ENCODE data around the gene METTL5. TPM values are rescaled to one million over a fixed set of nuclear protein-coding genes. Genes with fewer than 3 reads are reported as not detected.
"Not testable (repeated sequence)": the region's sequence is repeated elsewhere in the genome, so short reads cannot be mapped to it uniquely, and the experiment has no call there.

The METTL5 gene
- 34.1 TPM for total RNA-seq

GRCh38 chr2:169824373-169825333 is at the start of gene METTL5:
METTL5 (minus strand) TSS chr2:169824905; CDS start chr2:169824597, 308 bp downstream.
- DNase-seq = peak; percentile 66

GRCh38 chr2:169871994-169872393 is 47.3 kb upstream of the METTL5 start:
- DNase-seq = no peak

GRCh38 chr2:169871369-169871768 is 46.7 kb upstream of the METTL5 start:
- DNase-seq = not testable (repeated sequence)

- DNase-seq = no peak
Observed at GRCh38 chr2:169868951-169869350, 44.2 kb upstream of the METTL5 start.

GRCh38 chr2:169867579-169867978 is 42.9 kb upstream of the METTL5 start:
- DNase-seq = no peak

GRCh38 chr2:169866230-169866629 is 41.5 kb upstream of the METTL5 start:
- not testable (repeated sequence) for DNase-seq

- no peak for DNase-seq
Observed at GRCh38 chr2:169865492-169865891, 40.8 kb upstream of the METTL5 start.

GRCh38 chr2:169862816-169863215 is 38.1 kb upstream of the METTL5 start:
- no peak for DNase-seq

GRCh38 chr2:169860149-169860548 is 35.4 kb upstream of the METTL5 start:
- DNase-seq = no peak

GRCh38 chr2:169859423-169859822 is 34.7 kb upstream of the METTL5 start:
- no peak for DNase-seq

GRCh38 chr2:169855281-169856258 is 30.9 kb upstream of the METTL5 start:
- DNase-seq = not testable (repeated sequence)

- no peak for DNase-seq
Observed at GRCh38 chr2:169853041-169853668, 28.4 kb upstream of the METTL5 start.

GRCh38 chr2:169849710-169850109 is 25.0 kb upstream of the METTL5 start:
- DNase-seq = no peak

- not testable (repeated sequence) for DNase-seq
Observed at GRCh38 chr2:169848959-169849693, 24.4 kb upstream of the METTL5 start.

- DNase-seq = no peak
Observed at GRCh38 chr2:169845016-169845415, 20.3 kb upstream of the METTL5 start.

GRCh38 chr2:169841625-169842024 is 16.9 kb upstream of the METTL5 start:
- not testable (repeated sequence) for DNase-seq

- no peak for DNase-seq
Observed at GRCh38 chr2:169840747-169841142, 16.0 kb upstream of the METTL5 start.

- no peak for DNase-seq
Observed at GRCh38 chr2:169839954-169840746, 15.4 kb upstream of the METTL5 start.

GRCh38 chr2:169838743-169839489 is 14.2 kb upstream of the METTL5 start:
- DNase-seq = no peak

- no peak for DNase-seq
Observed at GRCh38 chr2:169834401-169834800, 9.7 kb upstream of the METTL5 start.

All from skin of body (tissue), 2 donors.